ENCODE measurements around the gene FNDC3A. TPM values are rescaled to one million over a fixed set of nuclear protein-coding genes. Genes with fewer than 3 reads are reported as not detected.

FNDC3A gene
- polyA plus RNA-seq, 1 of the 3 experiments (the other 2 are of a cell fraction): 27.7 TPM

DNA sequence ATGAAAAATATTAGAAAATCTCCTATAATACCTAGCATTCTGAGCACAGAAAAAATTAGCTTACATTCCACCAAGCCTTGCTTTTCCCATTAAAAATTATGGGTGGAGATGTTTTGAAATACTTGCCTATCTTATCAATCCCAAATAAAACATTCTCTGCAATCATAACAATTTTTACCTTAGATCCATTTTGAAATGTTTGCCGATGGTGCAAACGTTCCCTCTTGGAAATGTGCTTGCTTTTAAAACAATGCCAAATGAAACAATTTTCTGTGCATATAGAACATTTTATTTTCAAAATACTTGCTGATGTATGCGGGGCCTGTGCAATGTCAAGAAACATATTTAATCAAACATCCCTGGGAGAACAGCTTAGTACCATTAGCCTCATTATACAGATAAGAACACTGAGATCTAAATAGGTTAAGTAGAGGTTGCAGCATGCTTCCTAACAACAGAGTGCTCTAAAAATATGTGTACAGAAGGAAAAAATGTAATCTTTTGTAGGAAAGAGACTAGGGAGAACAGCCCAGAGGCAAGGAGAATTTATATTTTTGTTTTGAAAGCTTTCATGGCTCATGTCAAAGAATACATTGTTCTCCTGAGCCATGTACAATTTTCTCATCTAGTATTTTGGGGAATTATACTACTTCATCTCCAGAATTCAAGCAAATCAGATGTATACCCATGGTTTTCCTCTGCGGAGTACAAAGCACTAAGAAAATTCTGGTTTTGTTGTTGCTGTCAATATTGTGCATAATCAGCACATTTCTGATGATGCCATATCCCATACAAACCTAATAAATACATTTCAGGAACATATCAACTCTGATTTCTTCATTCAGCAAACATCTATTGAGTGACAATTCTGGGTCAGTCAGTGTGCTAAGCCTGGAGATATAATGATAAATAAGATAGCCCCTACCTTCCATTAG, 25.9 kb upstream of the FNDC3A start:
- no peak overlapping the region for H3K9ac ChIP-seq
- no peaks in the 10 kb centered on the region for H3K27me3 ChIP-seq (ENCODE audit: insufficient read depth)
- DNase-seq: peak; percentile 57
- ChIA-PET POLR2A (no interaction called here), CTCF (interaction anchor here (1.1 kb wide), 1 partner anchor 331 kb away, joined by 3 read pairs; no protein-coding TSS in a partner anchor)
- H3K4me3 ChIP-seq (ENCODE audit: low read depth in 2 of 2, low read length in 1 of 2): no peak overlapping the region
- no peaks in the 10 kb centered on the region for H3K9me3 ChIP-seq
- no peaks in the 10 kb centered on the region for H3F3A ChIP-seq (replicated peaks; ENCODE audit: insufficient read depth)
- H3K4me1 ChIP-seq (ENCODE audit: control insufficient read depth in 1 of 2, insufficient read depth in 2 of 2, low read depth in 1 of 2, low read length in 1 of 2): peaks cover 0 to 5% of the 10 kb centered on the region in 2 experiments; a peak in 2 of 4 replicates
- H4K20me1 ChIP-seq (ENCODE audit: insufficient read depth): no peaks in the 10 kb centered on the region
- H2AFZ ChIP-seq (ENCODE audit: low read depth): no peak overlapping the region
- no peaks in the 10 kb centered on the region for H3K36me3 ChIP-seq (replicated peaks in 1 of 2; ENCODE audit: control insufficient read depth in 1 of 2, insufficient read depth in 2 of 2, low read length in 1 of 2)
- no peaks in the 10 kb centered on the region for H3K79me2 ChIP-seq (ENCODE audit: insufficient read depth)
- peak overlapping the region; percentile 18 to 93; a peak in 3 of 4 replicates for H3K27ac ChIP-seq (ENCODE audit: low read depth in 2 of 2, low read length in 1 of 2)
- H3K4me2 ChIP-seq: no peak overlapping the region
- no peaks in the 10 kb centered on the region for H3K9me2 ChIP-seq
- TF ChIP-seq JUND (IDR thresholded peaks at IDR 0.05) (no peak), CHD2 (IDR thresholded peaks at IDR 0.05; ENCODE audit: low read length, partially characterized antibody) (peak; percentile 61), RCOR1 (IDR thresholded peaks at IDR 0.05; ENCODE audit: low read length) (peak; percentile 38; the same call in 1 of the 2 replicates), TCF12 (IDR thresholded peaks at IDR 0.05) (peak; percentile 22; the same call in 1 of the 2 replicates), GATA2 (CRISPR knock-in tag; IDR thresholded peaks at IDR 0.05) (peak; percentile 85), RAD21 (IDR thresholded peaks at IDR 0.05; ENCODE audit: low read length) (0 out of 2 replicates have a peak, but pooled peaks have one; percentile 1), EP300 (IDR thresholded peaks at IDR 0.05; ENCODE audit: borderline replicate concordance in 1 of 2, low read depth in 1 of 2, low read length in 1 of 2) (peak in 1 of 2 experiments; percentile 80; a peak in 2 of 4 replicates), RFX5 (IDR thresholded peaks at IDR 0.05; ENCODE audit: low read length) (peak; percentile 17; the same call in 1 of the 2 replicates), MEF2A (IDR thresholded peaks at IDR 0.05; ENCODE audit: borderline replicate concordance, low read depth) (no peak), FOXJ3 (CRISPR knock-in tag; IDR thresholded peaks at IDR 0.05) (peak; percentile 51; the same call in 1 of the 2 replicates)
- 41% methylated on average over 4 of the region's 4 CpGs for WGBS (ENCODE audit: low lambda C conversion rate)

DNA sequence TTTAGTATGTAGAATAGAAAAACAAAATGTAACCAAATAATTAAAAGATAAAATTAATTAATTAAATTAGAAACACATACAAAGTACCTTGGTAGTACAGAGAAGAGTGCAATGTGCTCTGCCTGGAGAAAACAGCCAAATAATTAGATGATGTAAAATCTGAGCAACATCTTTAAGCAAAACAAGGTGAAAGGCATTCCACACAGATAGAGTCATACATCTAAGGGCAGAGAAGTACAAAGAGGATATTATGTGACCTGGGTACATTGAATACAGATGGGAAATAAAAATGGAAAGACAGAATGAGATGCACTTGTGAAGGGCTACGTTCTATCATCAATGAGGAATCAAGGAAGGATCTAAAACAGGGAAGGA, 25.2 kb upstream of the FNDC3A start:
- Histone ChIP-seq H3K4me2 (no peak overlapping the region), H3K4me1 (ENCODE audit: control insufficient read depth in 1 of 2, insufficient read depth in 2 of 2, low read depth in 1 of 2, low read length in 1 of 2) (peaks cover 0 to 5% of the 10 kb centered on the region in 2 experiments; a peak in 2 of 4 replicates), H3K9ac (no peak overlapping the region), H2AFZ (ENCODE audit: low read depth) (0 out of 2 replicates have a peak overlapping the region, but pooled peaks have one; percentile 42), H3K9me2 (no peaks in the 10 kb centered on the region), H4K20me1 (ENCODE audit: insufficient read depth) (no peaks in the 10 kb centered on the region), H3K27ac (ENCODE audit: low read depth in 2 of 2, low read length in 1 of 2) (peak overlapping the region in 1 of 2 experiments; percentile 93; a peak in 2 of 4 replicates), H3K79me2 (ENCODE audit: insufficient read depth) (no peaks in the 10 kb centered on the region), H3K36me3 (replicated peaks in 1 of 2; ENCODE audit: control insufficient read depth in 1 of 2, insufficient read depth in 2 of 2, low read length in 1 of 2) (no peaks in the 10 kb centered on the region), H3K4me3 (ENCODE audit: low read depth in 2 of 2, low read length in 1 of 2) (no peak overlapping the region), H3F3A (replicated peaks; ENCODE audit: insufficient read depth) (no peaks in the 10 kb centered on the region), H3K9me3 (no peaks in the 10 kb centered on the region), H3K27me3 (ENCODE audit: insufficient read depth) (no peaks in the 10 kb centered on the region)
- DNase-seq: no peak
- ChIA-PET CTCF (no interaction called here), POLR2A (no interaction called here)
- 27% methylated on average over 1 of the region's 1 CpG for WGBS (ENCODE audit: low lambda C conversion rate)
- no peak for TF ChIP-seq FOXJ3 (CRISPR knock-in tag; IDR thresholded peaks at IDR 0.05)
- TF ChIP-seq JUND (IDR thresholded peaks at IDR 0.05): peak; percentile 62
- no peak for TF ChIP-seq RXRA (IDR thresholded peaks at IDR 0.05; ENCODE audit: borderline replicate concordance, low read depth)
- peak; percentile 77 for TF ChIP-seq TCF12 (IDR thresholded peaks at IDR 0.05)
- no peak for TF ChIP-seq RFX5 (IDR thresholded peaks at IDR 0.05; ENCODE audit: low read length)
- peak; percentile 49; the same call in 1 of the 2 replicates for TF ChIP-seq FOSL2 (IDR thresholded peaks at IDR 0.05; ENCODE audit: borderline replicate concordance, low read depth)
- peak; percentile 23; the same call in 1 of the 2 replicates for TF ChIP-seq TEAD4 (IDR thresholded peaks at IDR 0.05; ENCODE audit: borderline replicate concordance, insufficient read depth)

Measured in SK-N-SH (cell line).